AG04450 (cell line): ENCODE results near the gene OR2T4. TPM values are rescaled to one million over a fixed set of nuclear protein-coding genes. Genes with fewer than 3 reads are reported as not detected.

Experiments used
- CTCF ChIA-PET: fragments of 300-600, 350-600 bp; formaldehyde crosslinking; extraction: SDS; loops from one replicate; lab custom pipeline; 2022; ENCODE audit warnings: antibody characterized with exemption, inconsistent platforms; lab: Charles Lee
- POLR2A ChIA-PET: fragments of 350-600 bp; formaldehyde crosslinking; extraction: SDS; loops from one replicate; lab custom pipeline; 2021; ENCODE audit warnings: antibody characterized with exemption, inconsistent platforms; lab: Yijun Ruan, JAX
- DNase-seq: peaks from one replicate; pipeline ENCODE4 v3.0.0-alpha.2; 2011; ENCODE audit warnings: low read depth, low spot score
- H3K27ac ChIP-seq: one replicate; pipeline ENCODE4 v1.5.1; 2012; ENCODE audit warnings: low read depth, low read length, control low read depth
- H3K27me3 ChIP-seq: one replicate; pipeline ENCODE4 v1.6.0; 2012; ENCODE audit warnings: low read length; ENCODE audit not compliant: control insufficient read depth, insufficient read depth
- H3K4me3 ChIP-seq: 2 replicates; pipeline ENCODE4 v1.5.1; 2011; ENCODE audit warnings: mild to moderate bottlenecking, low read depth, low read length, control low read depth
- H3K9me3 ChIP-seq: 2 replicates; pipeline ENCODE4 v1.5.1; 2012; ENCODE audit warnings: low read length; ENCODE audit not compliant: control insufficient read depth, insufficient read depth
- CTCF ChIP-seq: IDR thresholded peaks from 2 replicates; pipeline ENCODE4 v1.5.1; 2011; ENCODE audit warnings: low read depth, low read length, control low read depth, inconsistent platforms
- polyA plus RNA-seq: library from polyadenylated mRNA; depleted of rRNA; stranded (reverse); fragments of >200 nt; gene quantifications from 2 replicates; pipeline ENCODE4 v1.2.3, GENCODE V29; 2011; rRNA removed

OR2T4 gene
- polyA plus RNA-seq, 1 experiment: not detected

GRCh38 chr1:248404024-248404423 is 42.6 kb downstream of the OR2T4 start:
- H3K9me3 ChIP-seq: peaks cover 15% of the 10 kb centered on the region
- H3K27me3 ChIP-seq: no peaks in the 10 kb centered on the region
- ChIA-PET POLR2A (no interaction called here), CTCF (no interaction called here)
- no peak overlapping the region for H3K4me3 ChIP-seq
- no peak for DNase-seq
- no peak overlapping the region for H3K27ac ChIP-seq
- TF ChIP-seq CTCF: no peak

GRCh38 chr1:248406721-248407692 is 45.5 kb downstream of the OR2T4 start:
- CTCF ChIA-PET: no interaction called here
- TF ChIP-seq CTCF: no peak
- no peak for DNase-seq
- Histone ChIP-seq H3K9me3 (peaks cover 21% of the 10 kb centered on the region), H3K27ac (no peak overlapping the region), H3K27me3 (no peaks in the 10 kb centered on the region), H3K4me3 (no peak overlapping the region)
- POLR2A ChIA-PET: no interaction called here

Other genes with a start within 250 kb of the OR2T4 start
- not detected in 2 replicates for gene OR2M5, start 216.5 kb upstream of the OR2T4 start, polyA plus RNA-seq
- gene OR2M2, start 186.8 kb upstream of the OR2T4 start, polyA plus RNA-seq: not detected in 2 replicates
- gene OR2M3, start 164.4 kb upstream of the OR2T4 start, polyA plus RNA-seq: not detected in 2 replicates
- not detected in 2 replicates for gene OR2M4, start 130.2 kb upstream of the OR2T4 start, polyA plus RNA-seq
- gene OR2T33, start 83.7 kb upstream of the OR2T4 start, polyA plus RNA-seq: not detected in 2 replicates
- not detected in 2 replicates for gene OR2T12, start 58.2 kb upstream of the OR2T4 start, polyA plus RNA-seq
- not detected in 2 replicates for gene OR2M7, start 37.1 kb upstream of the OR2T4 start, polyA plus RNA-seq
- not detected in 2 replicates for gene OR14C36, start 12.9 kb upstream of the OR2T4 start, polyA plus RNA-seq
- gene OR2T6, start 14.1 kb downstream of the OR2T4 start, polyA plus RNA-seq: not detected in 2 replicates
- not detected in 2 replicates for gene OR2T1, start 41.4 kb downstream of the OR2T4 start, polyA plus RNA-seq
- gene OR2T2, start 84.0 kb downstream of the OR2T4 start, polyA plus RNA-seq: not detected in 2 replicates
- gene OR2T3, start 111.7 kb downstream of the OR2T4 start, polyA plus RNA-seq: not detected in 2 replicates
- not detected in 2 replicates for gene OR2T5, start 126.9 kb downstream of the OR2T4 start, polyA plus RNA-seq
- not detected in 2 replicates for gene OR2G6, start 146.4 kb downstream of the OR2T4 start, polyA plus RNA-seq
- not detected in 2 replicates for gene OR2T29, start 201.1 kb downstream of the OR2T4 start, polyA plus RNA-seq
- gene OR2T34, start 213.1 kb downstream of the OR2T4 start, polyA plus RNA-seq: not detected in 2 replicates
- not detected in 2 replicates for gene OR2T10, start 236.0 kb downstream of the OR2T4 start, polyA plus RNA-seq